Activated T-cell treated with anti-CD3 and anti-CD28 coated beads, Interleukin-2, amount 50 U/mL, for 72 hours (primary cell): ENCODE measurements around the gene FUT2. TPM values are rescaled to one million over a fixed set of nuclear protein-coding genes. Genes with fewer than 3 reads are reported as not detected.

Experiments used
- ATAC-seq, 2 donors: fragments of 150-1000 bp; cut with Tn5 transposase; replicated peaks in 1 of 2; 2 replicates each; pipeline ENCODE4 v1.10.0; 2021; ENCODE audit warnings: moderate library complexity in 2 of 2, mild to moderate bottlenecking in 1 of 2
- DNase-seq, 2 donors: peaks; one replicate each; pipeline ENCODE4 v3.0.0; 2021 to 2022; ENCODE audit warnings: mixed read lengths in 1 of 2
- H3K27ac Mint-ChIP-seq: one replicate; pipeline ENCODE4 v1.8.0; 2022; ENCODE audit warnings: mild to moderate bottlenecking, moderate library complexity, mixed read lengths
- H3K27me3 Mint-ChIP-seq: one replicate; pipeline ENCODE4 v1.8.0; 2022; ENCODE audit warnings: low read depth, mixed read lengths
- H3K36me3 Mint-ChIP-seq, 2 donors: one replicate each; pipeline ENCODE4 v1.8.0; 2022; ENCODE audit warnings: mixed read lengths in 2 of 2, mild to moderate bottlenecking in 1 of 2; ENCODE audit not compliant: insufficient read depth in 2 of 2
- H3K4me1 Mint-ChIP-seq: one replicate; pipeline ENCODE4 v1.8.0; 2022; ENCODE audit warnings: low read depth, mixed read lengths
- H3K4me3 Mint-ChIP-seq, 2 donors: one replicate each; pipeline ENCODE4 v1.8.0; 2022; ENCODE audit warnings: mild to moderate bottlenecking in 2 of 2, mixed read lengths in 2 of 2, moderate library complexity in 2 of 2
- H3K9me3 Mint-ChIP-seq, 2 donors: one replicate each; pipeline ENCODE4 v1.8.0; 2022; ENCODE audit warnings: mixed read lengths in 2 of 2
- total RNA-seq, 2 donors: library from RNA; stranded (reverse); gene quantifications; one replicate each; pipeline ENCODE4 v1.2.3, GENCODE V29; 2022

Gene FUT2
- total RNA-seq, 2 donors from 2014 or later: not detected

DNA sequence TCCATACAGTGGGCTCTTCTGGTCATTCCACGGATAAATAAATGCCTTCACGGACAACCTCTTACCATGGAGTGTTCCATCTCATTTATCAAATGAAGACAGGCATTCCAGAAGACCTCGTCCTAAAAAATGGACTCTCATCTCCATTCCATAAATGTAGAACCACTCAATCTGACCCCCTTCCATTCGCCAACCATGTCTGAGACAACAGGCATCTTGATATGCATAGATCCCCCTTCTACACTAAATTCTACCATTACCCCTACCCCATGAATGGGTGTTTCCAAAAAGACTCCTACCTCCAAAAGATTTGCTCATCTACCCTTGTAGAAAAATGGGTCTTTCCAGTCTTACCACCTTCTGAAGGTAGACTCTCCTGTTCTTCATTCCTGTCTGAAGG, 35.7 kb downstream of the FUT2 start:
- peaks cover 6 to 8% of the 10 kb centered on the region in 2 donors for H3K36me3 Mint-ChIP-seq
- H3K4me1 Mint-ChIP-seq: peaks cover 7% of the 10 kb centered on the region
- no peak for ATAC-seq
- H3K27me3 Mint-ChIP-seq: no peaks in the 10 kb centered on the region
- DNase-seq: no peak
- peaks cover 3 to 5% of the 10 kb centered on the region in 2 donors for H3K9me3 Mint-ChIP-seq
- no peak overlapping the region for H3K27ac Mint-ChIP-seq
- H3K4me3 Mint-ChIP-seq: no peak overlapping the region

DNA sequence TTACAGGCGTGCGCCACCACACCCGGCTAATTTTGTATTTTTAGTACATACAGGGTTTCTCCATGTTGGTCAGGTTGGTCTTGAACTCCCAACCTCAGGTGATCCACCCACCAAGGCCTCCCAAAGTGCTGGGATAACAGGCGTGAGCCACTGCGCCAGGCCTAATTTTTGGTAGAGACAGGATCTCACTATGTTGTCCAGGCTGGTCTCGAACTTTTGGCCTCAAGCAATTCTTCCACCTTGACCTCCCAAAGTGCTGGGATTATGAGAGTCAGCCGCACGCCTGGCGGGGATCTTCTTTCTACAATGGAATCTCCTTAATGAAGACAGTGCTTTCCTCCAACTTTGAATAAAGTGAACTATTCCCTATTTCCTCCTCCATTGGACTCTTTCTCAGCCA, 38.9 kb downstream of the FUT2 start:
- Mint-ChIP-seq H3K27me3 (no peaks in the 10 kb centered on the region), H3K36me3 (no peaks in the 10 kb centered on the region), H3K4me3 (no peak overlapping the region), H3K4me1 (peaks cover 6% of the 10 kb centered on the region), H3K27ac (no peak overlapping the region), H3K9me3 (peaks cover 0 to 2% of the 10 kb centered on the region in 2 donors)
- ATAC-seq (no peak), DNase-seq (no peak)

DNA sequence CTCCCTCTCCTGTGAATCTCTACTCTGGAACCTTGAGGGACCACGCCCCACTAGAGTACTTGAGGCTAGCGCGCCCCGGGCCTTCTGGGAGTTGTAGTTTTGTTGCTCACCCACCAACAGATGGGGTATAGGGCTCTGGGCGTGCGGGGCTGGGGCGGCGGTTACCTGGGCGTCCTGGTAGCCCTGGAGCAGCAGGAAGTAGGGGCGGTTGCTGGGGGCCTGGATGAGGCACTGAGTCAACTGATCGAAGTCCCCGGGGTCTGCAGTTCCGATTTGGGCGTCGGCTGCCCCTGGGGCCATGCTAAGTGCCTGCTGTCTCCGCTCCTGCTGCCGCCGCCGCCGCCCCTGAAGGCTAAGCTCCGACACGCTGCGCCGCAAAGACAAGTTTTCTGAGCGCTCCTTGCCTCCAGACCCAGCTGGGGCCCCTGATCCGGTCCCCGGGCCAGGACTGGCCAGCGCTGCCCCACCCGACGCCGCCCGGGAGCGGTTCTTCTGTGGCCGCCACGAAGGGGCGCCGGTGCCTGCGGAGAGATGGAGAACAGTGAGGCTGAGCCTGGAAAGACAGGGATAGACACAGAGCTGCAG, 39.4 kb downstream of the FUT2 start:
- Mint-ChIP-seq H3K4me3 (no peak overlapping the region), H3K27ac (no peak overlapping the region), H3K36me3 (no peaks in the 10 kb centered on the region), H3K4me1 (peaks cover 6% of the 10 kb centered on the region), H3K27me3 (no peaks in the 10 kb centered on the region), H3K9me3 (peaks cover 0 to 2% of the 10 kb centered on the region in 2 donors)
- DNase-seq (no peak), ATAC-seq (no peak)

DNA sequence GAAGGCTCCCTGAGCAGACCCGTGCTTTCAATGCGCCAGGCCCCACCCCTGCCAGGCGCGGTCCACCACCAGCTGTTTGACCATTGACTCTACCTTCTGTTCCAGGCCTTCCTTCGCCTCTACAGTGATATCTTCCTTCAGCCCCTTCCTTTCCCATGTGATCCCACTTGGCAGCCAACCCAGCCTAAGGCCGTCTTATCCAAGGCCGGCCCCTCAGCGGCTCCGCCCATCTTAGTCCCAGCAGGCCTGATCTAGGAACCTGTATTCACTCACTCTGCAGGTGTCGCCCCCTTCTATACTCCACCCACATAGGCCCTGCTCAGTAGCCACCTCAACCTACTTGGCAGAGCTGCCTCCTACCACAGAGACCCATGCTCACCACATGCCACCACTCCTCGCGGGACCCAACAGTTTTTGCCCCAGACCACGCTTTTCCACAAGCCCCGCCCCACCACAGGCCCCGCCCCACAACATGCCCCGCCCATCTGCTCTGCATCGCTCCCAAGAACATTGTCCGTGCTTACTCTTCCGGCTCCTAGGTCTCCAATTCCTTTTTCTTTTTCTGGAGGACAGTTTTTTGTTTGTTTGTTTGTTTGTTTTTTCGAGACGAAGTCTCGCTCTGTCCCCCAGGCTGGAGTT, 41.7 kb downstream of the FUT2 start:
- Mint-ChIP-seq H3K27ac (no peak overlapping the region), H3K9me3 (no peaks in the 10 kb centered on the region), H3K4me3 (no peak overlapping the region), H3K4me1 (peaks cover 11% of the 10 kb centered on the region), H3K27me3 (no peaks in the 10 kb centered on the region), H3K36me3 (no peaks in the 10 kb centered on the region)
- no peak for ATAC-seq
- no peak for DNase-seq

GRCh38 chr19:48738557-48739403, 43.0 kb downstream of the FUT2 start:
- peak; percentile 95 for ATAC-seq
- Mint-ChIP-seq H3K27me3 (no peaks in the 10 kb centered on the region), H3K4me3 (peak overlapping the region; percentile 71 to 85), H3K27ac (no peak overlapping the region), H3K36me3 (no peaks in the 10 kb centered on the region), H3K4me1 (peaks cover 11% of the 10 kb centered on the region), H3K9me3 (no peaks in the 10 kb centered on the region)
- peak; percentile 94 to 95 for DNase-seq

DNA sequence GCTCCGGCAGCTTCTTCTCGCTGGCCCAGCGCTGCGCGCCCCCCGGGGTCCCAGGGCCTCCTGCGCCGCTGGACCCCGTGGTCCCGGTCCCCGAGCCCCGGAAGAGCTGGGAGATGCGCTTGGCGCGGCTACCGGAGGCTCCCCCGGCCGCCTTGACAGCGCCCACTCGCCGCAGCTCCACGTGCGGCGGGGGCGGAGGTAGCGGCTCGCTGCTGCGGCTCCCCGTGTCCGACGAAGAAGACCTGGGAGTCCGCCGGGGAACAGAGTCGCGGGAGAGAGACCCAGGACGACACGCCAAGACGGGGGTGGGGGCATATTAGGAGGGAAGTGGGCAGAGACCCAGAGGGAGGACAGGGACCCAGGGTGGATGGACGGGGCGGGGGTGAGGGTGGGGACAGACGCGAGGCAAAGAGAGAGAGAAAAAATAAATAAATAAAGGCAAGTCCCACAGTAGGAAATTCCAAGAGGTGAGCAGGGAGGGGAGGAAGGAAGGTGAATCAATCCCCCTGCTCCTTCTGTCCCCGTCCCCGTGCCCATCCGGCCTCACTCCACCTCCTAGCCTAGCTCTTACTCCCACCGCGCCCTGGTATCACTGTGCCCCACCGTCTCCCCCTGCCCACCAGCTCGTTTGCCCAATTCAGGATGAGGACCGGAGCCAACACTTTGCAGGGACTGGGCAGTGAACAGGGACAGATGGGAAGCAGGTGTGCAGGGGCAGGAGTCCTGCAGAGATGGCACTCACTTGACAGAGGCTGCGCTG, 43.8 kb downstream of the FUT2 start:
- Mint-ChIP-seq H3K9me3 (no peaks in the 10 kb centered on the region), H3K4me3 (peak overlapping the region; percentile 32 to 54), H3K27me3 (no peaks in the 10 kb centered on the region), H3K4me1 (peaks cover 11% of the 10 kb centered on the region), H3K36me3 (no peaks in the 10 kb centered on the region), H3K27ac (no peak overlapping the region)
- DNase-seq (no peak), ATAC-seq (peak in 1 of 2 donors; percentile 1)

- Mint-ChIP-seq H3K9me3 (no peaks in the 10 kb centered on the region), H3K4me3 (peak within 1 kb of the TSS; percentile 32 to 54), H3K27ac (no peak within 1 kb of the TSS), H3K36me3 (no peaks in the 10 kb centered on the region), H3K4me1 (peaks cover 13% of the 10 kb centered on the region), H3K27me3 (peaks cover under 1% of the 10 kb centered on the region)
- ATAC-seq: no peak
- no peak for DNase-seq
Observed at GRCh38 chr19:48740164-48740972, 44.6 kb downstream of the FUT2 start, which contains the start of gene RASIP1. Gene RASIP1, minus strand, starts transcription at chr19:48740610. Its CDS starts 328 bp downstream, at chr19:48740282.

DNA sequence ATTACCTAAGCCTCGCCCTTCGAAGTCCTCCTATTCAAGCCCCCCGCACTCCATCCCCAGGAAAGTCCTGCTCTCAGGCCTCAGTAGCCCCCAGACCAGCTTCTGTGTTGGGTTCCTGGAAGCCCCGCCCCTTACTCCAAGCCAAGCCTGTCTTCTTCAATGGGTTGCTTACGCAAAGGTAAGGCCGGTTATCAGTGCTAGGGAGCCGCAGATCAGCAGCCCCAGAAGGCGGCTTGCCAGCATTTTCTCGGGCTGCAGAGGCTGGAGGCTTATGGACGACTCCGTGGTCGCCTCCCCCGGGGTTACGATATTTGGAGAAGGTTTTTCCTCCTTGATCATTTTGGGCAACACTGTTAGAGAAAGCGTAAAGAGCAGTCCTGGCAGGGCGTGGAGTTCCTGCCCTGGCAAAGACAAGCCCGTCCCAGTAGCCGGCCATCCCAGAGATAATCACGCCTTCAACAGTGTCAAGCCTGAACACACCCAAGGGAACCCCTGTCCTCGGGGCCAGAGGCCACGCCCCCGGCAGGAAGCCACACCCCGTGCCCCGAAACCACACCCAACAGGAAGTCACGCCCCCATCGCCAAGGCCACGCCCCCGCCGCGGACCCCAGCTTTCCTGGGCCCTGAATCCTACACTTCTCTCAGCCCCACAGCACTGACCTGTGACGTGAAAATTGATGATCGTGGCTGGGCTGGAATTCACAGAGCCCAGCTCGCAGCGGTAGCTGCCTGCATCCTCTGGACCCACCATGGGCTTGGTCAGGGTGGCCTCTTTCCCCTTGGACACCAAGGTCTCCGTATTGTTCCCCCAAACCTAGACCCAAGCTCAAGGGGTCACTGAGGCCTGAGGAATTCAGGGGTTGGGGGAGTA, 45.6 kb downstream of the FUT2 start:
- Mint-ChIP-seq H3K36me3 (peaks cover 0 to 2% of the 10 kb centered on the region in 2 donors), H3K4me3 (peak overlapping the region in 1 of 2 donors; percentile 11), H3K9me3 (no peaks in the 10 kb centered on the region), H3K27me3 (peaks cover 11% of the 10 kb centered on the region), H3K4me1 (peaks cover 22% of the 10 kb centered on the region), H3K27ac (no peak overlapping the region)
- ATAC-seq: no peak
- peak; percentile 57 to 68 for DNase-seq

- no peak for ATAC-seq
- Mint-ChIP-seq H3K4me1 (peaks cover 28% of the 10 kb centered on the region), H3K36me3 (peaks cover 0 to 2% of the 10 kb centered on the region in 2 donors), H3K9me3 (no peaks in the 10 kb centered on the region), H3K4me3 (no peak overlapping the region), H3K27ac (no peak overlapping the region), H3K27me3 (peaks cover 13% of the 10 kb centered on the region)
- no peak for DNase-seq
Observed at GRCh38 chr19:48742096-48742495, 46.3 kb downstream of the FUT2 start.

DNA sequence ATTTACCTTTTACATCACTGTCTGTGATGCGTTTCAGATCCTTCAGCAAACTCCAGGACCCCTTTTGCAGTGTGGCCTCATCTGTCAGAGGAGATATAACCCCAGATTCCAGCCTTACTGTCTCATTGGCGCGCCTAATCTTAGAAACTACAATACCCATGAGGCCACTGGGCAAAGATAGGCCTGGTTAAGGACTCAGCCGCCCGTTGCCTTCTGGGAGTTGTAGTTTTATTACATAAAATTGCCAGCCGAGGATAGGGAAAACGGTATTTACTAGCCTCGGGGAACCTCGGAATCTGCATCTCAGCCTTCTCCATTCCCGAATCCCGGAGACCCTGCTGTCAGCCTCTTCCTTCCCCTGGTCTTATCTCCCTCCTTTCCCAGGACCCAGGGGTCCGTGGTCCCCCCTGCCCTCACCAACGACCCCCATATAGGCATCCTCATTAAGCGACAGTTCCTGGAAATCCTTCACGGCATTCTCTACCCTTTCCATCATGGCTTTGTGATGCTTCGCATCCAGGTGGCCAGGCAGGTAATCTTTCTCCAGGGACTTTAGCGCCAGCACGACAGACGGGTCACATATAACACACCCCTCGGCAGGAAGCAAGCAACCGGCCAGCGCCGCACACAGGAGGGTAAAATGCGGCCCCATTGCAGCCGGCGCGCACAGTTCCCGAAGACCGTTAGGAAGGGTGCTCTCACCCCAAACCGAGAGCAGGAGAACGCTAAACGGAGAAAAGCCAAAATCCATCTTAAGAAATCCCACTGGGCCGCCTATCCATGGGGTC, 49.6 kb downstream of the FUT2 start:
- DNase-seq (peak; percentile 57 to 59), ATAC-seq (peak; percentile 60 to 72)
- H3K4me1 Mint-ChIP-seq: peaks cover 24% of the 10 kb centered on the region
- peaks cover 13% of the 10 kb centered on the region for H3K27me3 Mint-ChIP-seq
- no peaks in the 10 kb centered on the region for H3K9me3 Mint-ChIP-seq
- peaks cover 0 to 2% of the 10 kb centered on the region in 2 donors for H3K36me3 Mint-ChIP-seq
- H3K27ac Mint-ChIP-seq: no peak overlapping the region
- peak overlapping the region; percentile 45 to 62 for H3K4me3 Mint-ChIP-seq

- Mint-ChIP-seq H3K4me3 (peak overlapping the region; percentile 67 to 74), H3K36me3 (peaks cover 0 to 2% of the 10 kb centered on the region in 2 donors), H3K4me1 (peaks cover 23% of the 10 kb centered on the region), H3K27ac (no peak overlapping the region), H3K9me3 (no peaks in the 10 kb centered on the region), H3K27me3 (peaks cover 16% of the 10 kb centered on the region)
- DNase-seq (no peak), ATAC-seq (no peak)
Observed at GRCh38 chr19:48746110-48746509, 50.3 kb downstream of the FUT2 start.
